ENCODE results near the gene ICAM1. TPM values are rescaled to one million over a fixed set of nuclear protein-coding genes. Genes with fewer than 3 reads are reported as not detected.

Gene ICAM1
- total RNA-seq, 1 experiment from 2014 or later: 2.3 TPM

- H2BK15ac ChIP-seq (ENCODE audit: low read depth, low read length): no peak overlapping the region
- no peak for DNase-seq
- no peak overlapping the region for H3K14ac ChIP-seq (ENCODE audit: insufficient read depth, low read length)
- no peak overlapping the region; a peak in 1 of 5 replicates for H3K4me3 Mint-ChIP-seq
- no peaks in the 10 kb centered on the region for H3K9me3 ChIP-seq (ENCODE audit: control insufficient read depth, low read depth, low read length)
- H2BK12ac ChIP-seq (ENCODE audit: insufficient read length, low read depth, low read length): no peak overlapping the region
- H3K56ac ChIP-seq (ENCODE audit: insufficient read length, low read depth, low read length): no peak overlapping the region
- H3K4me1 Mint-ChIP-seq: peaks cover 7 to 31% of the 10 kb centered on the region in 2 experiments
- peak overlapping the region; percentile 19 to 95 (median 57); a peak in 4 of 7 replicates for H3K27ac Mint-ChIP-seq
- H2AK5ac ChIP-seq (ENCODE audit: insufficient read length, low read length): no peak overlapping the region
- no peaks in the 10 kb centered on the region for H3K9me3 Mint-ChIP-seq
- no peak overlapping the region for H4K91ac ChIP-seq (ENCODE audit: insufficient read length, low read depth, low read length)
- H3K79me1 ChIP-seq (ENCODE audit: insufficient read depth, low read depth, low read length, poor library complexity, severe bottlenecking): no peaks in the 10 kb centered on the region
- no peak overlapping the region for H3K9ac ChIP-seq (ENCODE audit: extremely low read depth, insufficient read length, low read length)
- no peak overlapping the region for H3K27ac ChIP-seq (ENCODE audit: insufficient read length, low read depth, low read length)
- no peaks in the 10 kb centered on the region for H3K27me3 ChIP-seq (ENCODE audit: insufficient read depth, low read length)
- no peak overlapping the region for H3T11ph ChIP-seq (ENCODE audit: low read length)
- H4K8ac ChIP-seq (replicated peaks; ENCODE audit: insufficient read length, low read depth, low read length): no peak overlapping the region
- H4K20me1 ChIP-seq (ENCODE audit: control insufficient read depth, insufficient read depth, insufficient read length): no peaks in the 10 kb centered on the region
- no peak overlapping the region for H4K5ac ChIP-seq (ENCODE audit: insufficient read length, low read depth, low read length)
- no peaks in the 10 kb centered on the region for H3K27me3 Mint-ChIP-seq (ENCODE audit: low read depth)
- H2AFZ ChIP-seq (ENCODE audit: low read length): no peak overlapping the region
- H3K4me2 ChIP-seq (ENCODE audit: insufficient read depth, insufficient read length, low read length): no peak overlapping the region
- H3K23me2 ChIP-seq (ENCODE audit: insufficient read length, low read depth, low read length, poor library complexity, severe bottlenecking): no peaks in the 10 kb centered on the region
- H2BK120ac ChIP-seq (ENCODE audit: low read depth, low read length, poor library complexity, severe bottlenecking): no peak overlapping the region
- no peak overlapping the region for H3K18ac ChIP-seq (ENCODE audit: insufficient read length, low read depth, low read length)
- no peak for TF ChIP-seq CTCF (conservative IDR thresholded peaks at IDR 0.05)
- H3K36me3 Mint-ChIP-seq (ENCODE audit: insufficient read depth in 1 of 3, low read depth in 3 of 3): peaks cover 3 to 13% (median 8%) of the 10 kb centered on the region in 3 experiments; a peak in 6 of 7 replicates
- no peak overlapping the region for H2BK5ac ChIP-seq (ENCODE audit: insufficient read length, low read length)
- no peaks in the 10 kb centered on the region for H3K4me1 ChIP-seq (ENCODE audit: insufficient read depth, low read length)
- no peaks in the 10 kb centered on the region for H3K79me2 ChIP-seq (ENCODE audit: insufficient read depth, low read length)
- no peak overlapping the region for H2BK20ac ChIP-seq (ENCODE audit: low read depth, low read length, poor library complexity, severe bottlenecking)
- WGBS (ENCODE audit: extremely low coverage, insufficient read length, low lambda C conversion rate): no CpG with 5 or more reads among the region's 14 CpGs
- H3K4ac ChIP-seq (ENCODE audit: low read depth, low read length): no peak overlapping the region
- H3K23ac ChIP-seq (ENCODE audit: insufficient read length, low read depth, low read length): no peak overlapping the region
These were observed 48.6 kb upstream of the ICAM1 start for GRCh38 chr19:10222201-10222890.
